PC-9 (cell line): ENCODE results near the gene B4GALT1. TPM values are rescaled to one million over a fixed set of nuclear protein-coding genes. Genes with fewer than 3 reads are reported as not detected.

Source experiments
- BruUV-seq: library from RNA; stranded (reverse); fragments of 400-500 nt; replicated peaks from 2 replicates; lab custom pipeline; 2021; lab: Mats Ljungman, UMichigan
- CTCF ChIA-PET: fragments of 300-600 bp; sonication (Branson Sonifier 250); formaldehyde crosslinking; loops from one replicate; lab custom pipeline; 2022; ENCODE audit warnings: antibody characterized with exemption; lab: Charles Lee
- POLR2A ChIA-PET: fragments of 300-600 bp; sonication (Branson Sonifier 250); formaldehyde crosslinking; loops from one replicate; lab custom pipeline; 2022; ENCODE audit warnings: antibody characterized with exemption; ENCODE audit not compliant: unreplicated experiment; lab: Charles Lee
- DNase-seq, 2 experiments: peaks; one replicate each; pipeline versions ENCODE4 v3.0.0 to v3.0.0-alpha.2; 2015 to 2022; ENCODE audit warnings: mixed read lengths in 1 of 2
- H2AFZ ChIP-seq: fragments of 200-600 bp; sonication (generic); 2 replicates; pipeline ENCODE4 v1.8.1; 2017; ENCODE audit warnings: antibody characterized with exemption
- H3F3A ChIP-seq: fragments of 200-600 bp; sonication (generic); 2 replicates; pipeline ENCODE4 v1.8.1; 2017; ENCODE audit warnings: antibody characterized with exemption, mild to moderate bottlenecking, low read depth; ENCODE audit not compliant: insufficient read depth
- H3K27ac ChIP-seq: fragments of 200-600 bp; sonication (generic); 2 replicates; pipeline ENCODE4 v1.6.1; 2016; ENCODE audit warnings: mixed run types
- H3K27me3 ChIP-seq: fragments of 200-600 bp; sonication (generic); 2 replicates; pipeline ENCODE4 v1.6.1; 2016; ENCODE audit warnings: low read depth, mixed run types; ENCODE audit not compliant: insufficient read depth
- H3K36me3 ChIP-seq: fragments of 200-600 bp; sonication (generic); 2 replicates; pipeline ENCODE4 v1.6.1; 2016; ENCODE audit warnings: low read depth, mixed run types
- H3K4me1 ChIP-seq: fragments of 200-600 bp; sonication (generic); replicated peaks from 2 replicates; pipeline ENCODE4 v1.6.1; 2016; ENCODE audit warnings: mixed run types; ENCODE audit not compliant: insufficient read depth
- H3K4me2 ChIP-seq: fragments of 200-600 bp; sonication (generic); 2 replicates; pipeline ENCODE4 v1.6.1; 2017; ENCODE audit warnings: mixed run types
- H3K4me3 ChIP-seq: fragments of 200-600 bp; sonication (generic); 2 replicates; pipeline ENCODE4 v1.6.1; 2016; ENCODE audit warnings: mixed run types
- H3K79me2 ChIP-seq: fragments of 200-600 bp; sonication (generic); 2 replicates; pipeline ENCODE4 v1.6.1; 2017; ENCODE audit warnings: low read depth, mixed run types
- H3K9me2 ChIP-seq: fragments of 200-600 bp; sonication (generic); 2 replicates; pipeline ENCODE4 v1.8.1; 2017; ENCODE audit warnings: mild to moderate bottlenecking; ENCODE audit not compliant: insufficient read depth
- H3K9me3 ChIP-seq: fragments of 200-600 bp; sonication (generic); 2 replicates; pipeline ENCODE4 v1.8.1; 2016; ENCODE audit warnings: low read depth; ENCODE audit not compliant: insufficient read depth
- H4K20me1 ChIP-seq: fragments of 200-600 bp; sonication (generic); 2 replicates; pipeline ENCODE4 v1.8.1; 2017; ENCODE audit not compliant: insufficient read depth
- EZH2 ChIP-seq: fragments of 200-600 bp; sonication (generic); IDR thresholded peaks from 2 replicates; pipeline ENCODE4 v1.8.0; 2017; ENCODE audit warnings: antibody characterized with exemption, low read depth
- intact Hi-C: fragments of 100-400 bp; cut with micrococcal nuclease; formaldehyde crosslinking; loops from one replicate; pipeline ENCODE4 v1.10.0; 2022; ENCODE audit not compliant: unreplicated experiment
- total RNA-seq: library from RNA; stranded (reverse); gene quantifications from 2 replicates; pipeline ENCODE4 v1.2.3, GENCODE V29; 2021
- TF ChIP-seq, protein P1 (sequence below): fragments of 200-600 bp; sonication (generic); conservative IDR thresholded peaks from 2 replicates; pipeline ENCODE4 v1.6.1; 2017; ENCODE audit warnings: mixed run types, antibody characterized with exemption, mild to moderate bottlenecking, moderate library complexity

Gene B4GALT1
- total RNA-seq, 1 experiment from 2014 or later = 87.2 TPM

DNA sequence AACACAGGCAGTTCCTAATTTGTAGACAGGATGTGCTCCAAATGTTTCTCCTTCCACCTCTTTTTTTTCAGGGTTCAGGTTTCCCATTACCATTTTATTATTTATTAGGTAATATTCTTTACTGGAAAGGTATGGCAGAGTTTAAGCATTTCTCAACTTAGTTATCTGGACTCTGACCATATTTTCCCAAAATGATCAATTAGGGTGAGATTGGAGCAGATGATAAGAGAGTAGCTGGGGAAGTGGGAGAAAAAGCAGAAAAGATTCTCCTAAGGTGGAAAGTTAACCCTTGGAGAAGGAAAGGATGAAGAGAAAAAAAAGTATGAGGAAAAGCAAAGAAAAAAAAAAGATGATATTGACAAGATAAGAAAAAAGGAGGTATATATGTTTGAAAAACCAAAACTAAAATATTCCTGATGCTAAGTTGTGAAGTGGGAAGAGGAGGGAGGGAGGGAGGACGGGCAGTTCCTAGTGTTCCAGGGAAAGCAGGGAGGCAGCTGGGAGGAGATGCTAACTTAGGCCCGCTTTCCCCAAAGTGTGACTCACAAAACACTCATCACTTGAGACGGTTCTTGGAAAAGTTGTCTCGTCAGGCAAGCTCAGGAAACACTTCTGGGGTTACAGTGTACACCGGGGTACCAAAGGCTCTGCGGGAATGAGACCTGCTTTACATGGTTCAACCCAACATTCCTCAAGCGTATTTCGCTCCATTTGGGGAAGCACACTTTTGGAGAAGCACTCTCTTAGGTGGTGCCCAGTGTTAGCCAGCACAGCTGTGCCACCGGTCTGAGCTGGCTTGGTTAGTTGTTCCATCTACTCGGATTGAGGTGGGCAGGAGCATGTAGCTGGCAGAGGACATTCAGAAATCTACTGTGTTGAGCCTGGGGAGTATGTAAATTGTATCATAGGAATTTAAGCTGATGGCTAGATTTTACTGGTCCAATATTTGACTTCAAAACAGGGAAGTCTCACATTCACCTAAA is 35.1 kb downstream of the B4GALT1 start:
- peaks cover 46% of the 10 kb centered on the region for H3K79me2 ChIP-seq
- H3K27ac ChIP-seq = peak overlapping the region; percentile 88
- BruUV-seq = no TSS peak
- no peaks in the 10 kb centered on the region; the same call in 1 of the 2 replicates for H3K36me3 ChIP-seq
- no peaks in the 10 kb centered on the region for H3K9me2 ChIP-seq
- TF ChIP-seq EZH2 = no peak
- TF ChIP-seq, protein P1, sequence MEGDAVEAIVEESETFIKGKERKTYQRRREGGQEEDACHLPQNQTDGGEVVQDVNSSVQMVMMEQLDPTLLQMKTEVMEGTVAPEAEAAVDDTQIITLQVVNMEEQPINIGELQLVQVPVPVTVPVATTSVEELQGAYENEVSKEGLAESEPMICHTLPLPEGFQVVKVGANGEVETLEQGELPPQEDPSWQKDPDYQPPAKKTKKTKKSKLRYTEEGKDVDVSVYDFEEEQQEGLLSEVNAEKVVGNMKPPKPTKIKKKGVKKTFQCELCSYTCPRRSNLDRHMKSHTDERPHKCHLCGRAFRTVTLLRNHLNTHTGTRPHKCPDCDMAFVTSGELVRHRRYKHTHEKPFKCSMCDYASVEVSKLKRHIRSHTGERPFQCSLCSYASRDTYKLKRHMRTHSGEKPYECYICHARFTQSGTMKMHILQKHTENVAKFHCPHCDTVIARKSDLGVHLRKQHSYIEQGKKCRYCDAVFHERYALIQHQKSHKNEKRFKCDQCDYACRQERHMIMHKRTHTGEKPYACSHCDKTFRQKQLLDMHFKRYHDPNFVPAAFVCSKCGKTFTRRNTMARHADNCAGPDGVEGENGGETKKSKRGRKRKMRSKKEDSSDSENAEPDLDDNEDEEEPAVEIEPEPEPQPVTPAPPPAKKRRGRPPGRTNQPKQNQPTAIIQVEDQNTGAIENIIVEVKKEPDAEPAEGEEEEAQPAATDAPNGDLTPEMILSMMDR = no peak
- H3K4me3 ChIP-seq = no peak overlapping the region
- DNase-seq = peak in 1 of 2 experiments; percentile 44
- H3K4me1 ChIP-seq = peaks cover 53% of the 10 kb centered on the region
- intact Hi-C loops = loop anchor here (2.0 kb wide), 1 partner anchor 51 kb away; no protein-coding TSS in a partner anchor
- H3K9me3 ChIP-seq = no peaks in the 10 kb centered on the region
- no peaks in the 10 kb centered on the region for H3K27me3 ChIP-seq
- H3K4me2 ChIP-seq = peak overlapping the region; percentile 53; the same call in 1 of the 2 replicates
- ChIA-PET POLR2A (interaction anchor here (0.6 kb wide), 2 partner anchors 24 to 54 kb away, joined by 5 to 32 read pairs; no protein-coding TSS in a partner anchor), CTCF (no interaction called here)
- H2AFZ ChIP-seq = no peak overlapping the region
- no peaks in the 10 kb centered on the region for H4K20me1 ChIP-seq
- peaks cover 32% of the 10 kb centered on the region for H3F3A ChIP-seq

DNA sequence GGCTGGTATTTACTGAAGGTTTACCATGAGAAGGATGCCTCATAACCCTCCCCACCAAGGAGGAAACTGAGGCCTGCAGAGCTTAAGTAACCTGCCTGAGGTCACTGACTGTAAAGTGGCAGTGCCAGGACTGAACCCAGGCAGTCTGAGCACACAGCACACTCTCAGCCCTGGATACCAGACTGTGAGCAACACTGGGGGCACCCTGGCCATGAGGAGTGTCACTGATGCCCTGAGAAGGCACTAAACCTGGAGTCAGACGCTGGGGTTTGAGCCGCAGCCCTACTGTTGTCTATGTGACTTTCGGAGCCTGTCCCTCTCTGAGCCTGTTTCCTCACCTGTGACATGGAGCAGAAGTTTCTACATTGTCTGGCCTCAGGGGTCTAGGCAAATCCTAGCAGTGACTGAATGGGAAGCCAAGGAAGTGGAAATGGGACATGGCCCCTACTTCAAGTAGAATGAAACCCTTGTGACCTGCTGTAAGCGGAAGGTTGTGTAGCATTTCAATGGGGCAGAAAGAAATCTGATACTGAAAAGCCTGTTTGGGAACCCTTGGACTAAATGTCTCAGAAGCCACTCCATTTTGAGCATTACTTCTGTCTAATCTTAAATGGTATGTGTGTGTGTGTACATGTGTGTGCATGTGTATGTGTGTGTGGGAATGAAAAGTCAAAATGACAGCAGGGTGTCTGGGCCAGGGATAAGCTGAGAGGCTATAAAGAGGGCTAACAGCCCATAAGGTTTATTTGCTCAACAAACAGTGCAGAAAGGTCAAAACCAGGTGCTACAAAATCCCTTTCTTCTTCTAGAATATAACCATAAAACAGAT is 36.0 kb downstream of the B4GALT1 start:
- H3K4me1 ChIP-seq = peaks cover 53% of the 10 kb centered on the region
- peak overlapping the region; percentile 88 for H3K27ac ChIP-seq
- peak overlapping the region; percentile 53 for H3K4me2 ChIP-seq
- TF ChIP-seq, protein P1 = no peak
- no peak for TF ChIP-seq EZH2
- no peak overlapping the region for H3K4me3 ChIP-seq
- no peak overlapping the region for H2AFZ ChIP-seq
- no peaks in the 10 kb centered on the region for H3K9me2 ChIP-seq
- H3K27me3 ChIP-seq = no peaks in the 10 kb centered on the region
- H3K9me3 ChIP-seq = no peaks in the 10 kb centered on the region
- DNase-seq = no peak
- CTCF ChIA-PET = no interaction called here
- H3K79me2 ChIP-seq = peaks cover 37% of the 10 kb centered on the region
- H3K36me3 ChIP-seq = no peaks in the 10 kb centered on the region; the same call in 1 of the 2 replicates
- intact Hi-C loops = loop anchor here (1.0 to 2.0 kb wide), 4 partner anchors 24 to 50 kb away; partner anchors contain the start of gene B4GALT1
- POLR2A ChIA-PET = interaction anchor here (0.6 kb wide), 1 partner anchor 24 kb away, joined by 32 read pairs; no protein-coding TSS in a partner anchor
- H4K20me1 ChIP-seq = no peaks in the 10 kb centered on the region
- peaks cover 32% of the 10 kb centered on the region for H3F3A ChIP-seq
- no TSS peak for BruUV-seq
